Activated B cell treated with CpG ODN at 0.5 μM for 24 hours (primary cell): ENCODE results near the gene TAF11L7. TPM values are rescaled to one million over a fixed set of nuclear protein-coding genes. Genes with fewer than 3 reads are reported as not detected.
"Not testable (repeated sequence)": the region's sequence is repeated elsewhere in the genome, so short reads cannot be mapped to it uniquely, and the experiment has no call there.

ENCODE experiments used
- ATAC-seq: fragments of 200-7000 bp; cut with Tn5 transposase; one replicate; pipeline ENCODE4 v1.10.0; 2021; ENCODE audit warnings: low read depth, mild to moderate bottlenecking, moderate library complexity
- CTCF ChIA-PET: fragments of 350-600 bp; sonication (Branson Sonifier 250); formaldehyde crosslinking; loops from one replicate; lab custom pipeline; 2021; ENCODE audit warnings: antibody characterized with exemption; lab: Charles Lee
- POLR2A ChIA-PET: fragments of 350-600 bp; sonication (Branson Sonifier 250); formaldehyde crosslinking; loops from one replicate; lab custom pipeline; 2021; ENCODE audit warnings: antibody characterized with exemption; lab: Charles Lee
- DNase-seq: peaks from one replicate; pipeline ENCODE4 v3.0.0; 2022
- H3K27ac Mint-ChIP-seq: one replicate; pipeline ENCODE4 v1.8.0; 2020; ENCODE audit warnings: mixed read lengths
- H3K27me3 Mint-ChIP-seq: one replicate; pipeline ENCODE4 v1.8.0; 2021; ENCODE audit warnings: mixed read lengths
- H3K36me3 Mint-ChIP-seq: one replicate; pipeline ENCODE4 v1.8.0; 2021; ENCODE audit warnings: low read depth, mixed read lengths
- H3K4me1 Mint-ChIP-seq: one replicate; pipeline ENCODE4 v1.8.0; 2021; ENCODE audit warnings: mixed read lengths
- H3K4me3 Mint-ChIP-seq: one replicate; pipeline ENCODE4 v1.8.0; 2020; ENCODE audit warnings: mild to moderate bottlenecking, mixed read lengths
- H3K9me3 Mint-ChIP-seq: one replicate; pipeline ENCODE4 v1.8.0; 2020; ENCODE audit warnings: mixed read lengths
- intact Hi-C: fragments of 100-400 bp; cut with micrococcal nuclease; formaldehyde crosslinking; loops from one replicate; pipeline ENCODE4 v1.15.1; 2024
- total RNA-seq: library from RNA; stranded (reverse); gene quantifications from 2 replicates; pipeline ENCODE4 v1.2.3, GENCODE V29; 2022
- TF ChIP-seq, protein P1 (sequence below): fragments of 200-600 bp; IDR thresholded peaks from one replicate; pipeline ENCODE4 v1.8.0; 2022; ENCODE audit warnings: antibody characterized with exemption, mild to moderate bottlenecking

TAF11L7 gene
- not detected in 2 replicates for total RNA-seq

DNA sequence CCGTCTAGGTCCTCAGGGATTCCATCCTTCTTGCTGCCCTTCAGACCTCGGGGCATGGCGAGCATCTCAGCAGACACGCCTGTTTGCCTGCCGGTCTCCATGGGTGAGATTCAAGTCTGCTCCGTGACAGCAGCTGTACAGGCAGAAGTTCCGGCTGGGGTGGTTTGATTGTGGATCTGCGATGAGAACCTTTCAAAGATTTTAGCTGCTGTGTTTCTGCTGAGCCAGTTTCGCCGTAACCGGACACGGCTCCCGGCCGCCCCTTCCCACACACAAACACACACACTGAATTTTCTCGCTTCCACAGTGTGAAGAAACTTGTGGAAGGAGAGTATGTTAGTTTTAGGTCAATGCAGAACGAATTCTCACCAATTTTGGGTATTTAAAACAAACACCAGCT is at the start of gene TAF11L7:
Gene TAF11L7 (minus strand): TSS at position 101 of the 400 bp plus-strand sequence.
- DNase-seq, intact Hi-C loops, H3K4me3 Mint-ChIP-seq, CTCF ChIA-PET, ATAC-seq, POLR2A ChIA-PET, H3K4me1 Mint-ChIP-seq, H3K27me3 Mint-ChIP-seq, H3K9me3 Mint-ChIP-seq, H3K36me3 Mint-ChIP-seq, H3K27ac Mint-ChIP-seq: not testable (repeated sequence)

DNA sequence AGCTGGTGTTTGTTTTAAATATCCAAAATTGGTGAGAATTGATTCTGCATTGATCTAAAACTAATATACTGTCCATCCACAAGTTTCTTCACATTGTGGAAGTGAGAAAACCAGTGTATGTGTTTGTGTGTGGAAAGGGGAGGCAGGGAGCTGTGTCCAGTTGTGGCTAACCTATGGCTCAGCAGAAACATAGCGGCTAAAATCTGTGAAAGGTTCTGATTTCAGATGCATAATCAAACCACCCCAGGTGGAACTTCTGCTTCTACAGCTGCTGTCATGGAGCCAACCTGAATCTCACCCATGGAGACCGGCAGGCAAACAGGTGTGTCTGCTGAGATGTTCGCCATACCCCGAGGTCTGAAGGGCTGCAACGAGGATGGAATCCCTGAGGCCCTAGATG is 48.6 kb upstream of the TAF11L7 start, which contains the start of gene TAF11L14:
Gene TAF11L14 (plus strand): TSS at position 301 of the 400 bp plus-strand sequence.
- Mint-ChIP-seq H3K27ac (no peak within 1 kb of the TSS), H3K27me3 (no peaks in the 10 kb centered on the region), H3K36me3 (no peaks in the 10 kb centered on the region), H3K4me3 (no peak within 1 kb of the TSS), H3K9me3 (no peaks in the 10 kb centered on the region), H3K4me1 (no peaks in the 10 kb centered on the region)
- TF ChIP-seq, protein P1, sequence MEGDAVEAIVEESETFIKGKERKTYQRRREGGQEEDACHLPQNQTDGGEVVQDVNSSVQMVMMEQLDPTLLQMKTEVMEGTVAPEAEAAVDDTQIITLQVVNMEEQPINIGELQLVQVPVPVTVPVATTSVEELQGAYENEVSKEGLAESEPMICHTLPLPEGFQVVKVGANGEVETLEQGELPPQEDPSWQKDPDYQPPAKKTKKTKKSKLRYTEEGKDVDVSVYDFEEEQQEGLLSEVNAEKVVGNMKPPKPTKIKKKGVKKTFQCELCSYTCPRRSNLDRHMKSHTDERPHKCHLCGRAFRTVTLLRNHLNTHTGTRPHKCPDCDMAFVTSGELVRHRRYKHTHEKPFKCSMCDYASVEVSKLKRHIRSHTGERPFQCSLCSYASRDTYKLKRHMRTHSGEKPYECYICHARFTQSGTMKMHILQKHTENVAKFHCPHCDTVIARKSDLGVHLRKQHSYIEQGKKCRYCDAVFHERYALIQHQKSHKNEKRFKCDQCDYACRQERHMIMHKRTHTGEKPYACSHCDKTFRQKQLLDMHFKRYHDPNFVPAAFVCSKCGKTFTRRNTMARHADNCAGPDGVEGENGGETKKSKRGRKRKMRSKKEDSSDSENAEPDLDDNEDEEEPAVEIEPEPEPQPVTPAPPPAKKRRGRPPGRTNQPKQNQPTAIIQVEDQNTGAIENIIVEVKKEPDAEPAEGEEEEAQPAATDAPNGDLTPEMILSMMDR = no peak
- CTCF ChIA-PET = no interaction called here
- ATAC-seq (no peak), DNase-seq (no peak)
- intact Hi-C loops = no loop called here
- POLR2A ChIA-PET = no interaction called here

GRCh38 chr5:17631788-17632187 is 46.2 kb upstream of the TAF11L7 start, which contains the start of gene TAF11L13:
Gene TAF11L13, plus strand, starts transcription at chr5:17632088.
- ATAC-seq, H3K27me3 Mint-ChIP-seq, H3K4me1 Mint-ChIP-seq, intact Hi-C loops, POLR2A ChIA-PET, H3K9me3 Mint-ChIP-seq, CTCF ChIA-PET, H3K4me3 Mint-ChIP-seq, DNase-seq, H3K27ac Mint-ChIP-seq, H3K36me3 Mint-ChIP-seq: not testable (repeated sequence)

DNA sequence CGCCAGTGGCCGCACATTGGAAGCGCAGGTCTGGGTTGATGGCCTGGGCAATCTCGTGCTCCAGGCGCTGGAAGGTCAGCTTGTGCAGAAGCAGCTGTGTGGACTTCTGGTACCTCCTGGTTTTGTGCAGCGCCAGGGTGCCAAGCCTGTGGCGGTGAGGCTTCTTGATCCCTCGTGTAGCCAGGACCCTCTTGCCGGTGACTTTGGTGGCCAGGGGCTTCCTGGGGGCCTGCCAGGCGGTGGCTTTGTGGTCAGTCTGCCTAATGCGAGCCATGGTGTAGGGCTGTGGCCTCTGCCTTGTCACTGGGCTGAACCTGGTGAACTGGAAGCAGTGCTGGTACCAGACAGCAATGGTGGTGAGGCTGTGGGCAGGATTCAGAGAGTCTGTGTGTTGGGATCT is 40.1 kb upstream of the TAF11L7 start:
- intact Hi-C loops = no loop called here
- no peaks in the 10 kb centered on the region for H3K9me3 Mint-ChIP-seq
- ChIA-PET POLR2A (no interaction called here), CTCF (no interaction called here)
- H3K4me3 Mint-ChIP-seq = no peak overlapping the region
- H3K27ac Mint-ChIP-seq = no peak overlapping the region
- no peaks in the 10 kb centered on the region for H3K4me1 Mint-ChIP-seq
- ATAC-seq = no peak
- H3K27me3 Mint-ChIP-seq = no peaks in the 10 kb centered on the region
- no peaks in the 10 kb centered on the region for H3K36me3 Mint-ChIP-seq
- TF ChIP-seq, protein P1 = no peak
- no peak for DNase-seq

GRCh38 chr5:17620627-17621026 is 35.1 kb upstream of the TAF11L7 start:
- H3K9me3 Mint-ChIP-seq = no peaks in the 10 kb centered on the region
- ChIA-PET POLR2A (no interaction called here), CTCF (no interaction called here)
- intact Hi-C loops = loop anchor here (5.0 kb wide), 1 partner anchor 403 kb away; the partner anchor contains the start of gene BASP1
- ATAC-seq (no peak), DNase-seq (no peak)
- H3K4me3 Mint-ChIP-seq = no peak overlapping the region
- no peaks in the 10 kb centered on the region for H3K36me3 Mint-ChIP-seq
- TF ChIP-seq, protein P1 = no peak
- H3K4me1 Mint-ChIP-seq = no peaks in the 10 kb centered on the region
- H3K27me3 Mint-ChIP-seq = no peaks in the 10 kb centered on the region
- no peak overlapping the region for H3K27ac Mint-ChIP-seq

DNA sequence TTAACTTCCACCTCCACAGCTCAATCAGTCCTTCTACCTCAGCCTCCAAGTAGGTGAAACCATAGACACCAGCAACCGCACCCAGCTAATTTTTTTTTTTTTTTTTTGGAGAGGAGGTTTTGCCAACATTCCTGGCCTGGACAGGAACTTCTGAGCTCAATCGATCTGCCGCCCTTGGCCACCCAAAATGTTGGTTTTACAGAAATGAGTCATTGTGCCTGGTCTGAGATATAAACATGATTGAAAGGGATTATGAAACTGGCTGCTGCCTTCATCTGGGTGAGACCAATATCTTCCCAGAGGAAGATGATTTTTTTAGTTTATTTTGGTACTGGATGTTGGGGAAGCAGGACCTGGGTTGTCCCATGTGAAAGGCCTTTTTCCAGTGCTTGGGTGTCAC is 33.8 kb upstream of the TAF11L7 start:
- Mint-ChIP-seq H3K36me3 (no peaks in the 10 kb centered on the region), H3K27ac (no peak overlapping the region), H3K4me3 (no peak overlapping the region), H3K27me3 (no peaks in the 10 kb centered on the region), H3K9me3 (no peaks in the 10 kb centered on the region), H3K4me1 (no peaks in the 10 kb centered on the region)
- TF ChIP-seq, protein P1 = no peak
- DNase-seq (no peak), ATAC-seq (no peak)
- intact Hi-C loops = no loop called here
- CTCF ChIA-PET = no interaction called here
- POLR2A ChIA-PET = no interaction called here
